Upper lobe of left lung (tissue), 4 donors: ENCODE data around the gene MRPL34.

Source experiments
- EP300 ChIP-seq, 4 donors: sonication (generic); formaldehyde crosslinking; IDR thresholded peaks; one replicate each; pipeline ENCODE4 v1.5.1; 2017; ENCODE audit warnings: antibody characterized with exemption in 4 of 4, control low read depth in 2 of 4
- POLR2A ChIP-seq, 4 donors: fragments of 450-650 bp; IDR thresholded peaks; one replicate each; pipeline ENCODE4 v1.5.1; 2016 to 2017; ENCODE audit warnings: antibody characterized with exemption in 4 of 4, mild to moderate bottlenecking in 2 of 4
- TF ChIP-seq, protein P1 (sequence below), 6 experiments: fragments of 450-650 bp in 4 of 6; fragments of 200-600 bp in 2 of 6; sonication (generic) in 2 of 6; IDR thresholded peaks; one replicate each; pipeline ENCODE4 v1.5.1; 2016 to 2019; ENCODE audit warnings: antibody characterized with exemption in 6 of 6

DNA sequence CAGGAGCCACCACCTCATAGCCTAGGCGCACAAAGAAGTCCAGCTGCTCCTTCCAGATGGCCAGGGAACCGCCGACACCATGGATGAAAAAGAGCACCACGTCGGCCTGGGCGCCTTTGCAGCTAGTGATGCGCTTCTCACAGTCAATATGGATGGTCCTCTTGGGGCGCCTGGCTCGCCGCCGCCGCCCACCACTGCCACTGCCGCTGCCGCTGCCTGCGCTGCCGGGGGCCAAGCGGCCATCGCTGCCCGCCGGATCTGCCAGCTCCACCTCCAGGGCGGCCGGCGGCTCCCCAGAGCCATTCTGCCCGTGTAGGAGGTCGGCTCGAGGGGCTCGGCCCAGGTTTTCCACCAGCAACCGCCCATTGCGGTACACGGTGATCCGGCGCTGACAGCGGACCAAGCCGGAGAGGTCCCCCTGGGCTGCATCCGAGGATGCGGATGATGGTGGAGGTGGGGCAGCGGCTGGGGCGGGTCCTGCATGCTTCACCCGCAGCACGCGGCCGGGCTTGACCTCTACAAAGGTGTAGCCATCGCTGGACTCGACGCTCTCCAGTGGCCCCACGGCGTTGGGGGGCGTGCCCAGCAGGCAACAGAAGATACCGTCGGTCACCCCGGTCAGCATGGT, 4.6 kb upstream of the MRPL34 start:
- TF ChIP-seq, protein P1, sequence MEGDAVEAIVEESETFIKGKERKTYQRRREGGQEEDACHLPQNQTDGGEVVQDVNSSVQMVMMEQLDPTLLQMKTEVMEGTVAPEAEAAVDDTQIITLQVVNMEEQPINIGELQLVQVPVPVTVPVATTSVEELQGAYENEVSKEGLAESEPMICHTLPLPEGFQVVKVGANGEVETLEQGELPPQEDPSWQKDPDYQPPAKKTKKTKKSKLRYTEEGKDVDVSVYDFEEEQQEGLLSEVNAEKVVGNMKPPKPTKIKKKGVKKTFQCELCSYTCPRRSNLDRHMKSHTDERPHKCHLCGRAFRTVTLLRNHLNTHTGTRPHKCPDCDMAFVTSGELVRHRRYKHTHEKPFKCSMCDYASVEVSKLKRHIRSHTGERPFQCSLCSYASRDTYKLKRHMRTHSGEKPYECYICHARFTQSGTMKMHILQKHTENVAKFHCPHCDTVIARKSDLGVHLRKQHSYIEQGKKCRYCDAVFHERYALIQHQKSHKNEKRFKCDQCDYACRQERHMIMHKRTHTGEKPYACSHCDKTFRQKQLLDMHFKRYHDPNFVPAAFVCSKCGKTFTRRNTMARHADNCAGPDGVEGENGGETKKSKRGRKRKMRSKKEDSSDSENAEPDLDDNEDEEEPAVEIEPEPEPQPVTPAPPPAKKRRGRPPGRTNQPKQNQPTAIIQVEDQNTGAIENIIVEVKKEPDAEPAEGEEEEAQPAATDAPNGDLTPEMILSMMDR (IDR thresholded peaks at IDR 0.05) = no peak
- TF ChIP-seq EP300 (IDR thresholded peaks at IDR 0.05) (no peak), POLR2A (IDR thresholded peaks at IDR 0.05) (no peak)
